Mammary epithelial cell (primary cell): ENCODE measurements around the gene GRAMD1C.

ENCODE experiments used
- CTCF ChIP-seq, 2 donors: IDR thresholded peaks in 1 of 2; conservative IDR thresholded peaks in 1 of 2; 2 replicates each; pipeline ENCODE4 v1.5.1; 2011 to 2012; ENCODE audit warnings: inconsistent platforms in 2 of 2, low read length in 2 of 2, mild to moderate bottlenecking in 2 of 2, control low read depth in 1 of 2, low read depth in 1 of 2; ENCODE audit not compliant: insufficient read depth in 1 of 2; ENCODE audit errors: extremely low read depth in 1 of 2
- EZH2 ChIP-seq: IDR thresholded peaks from 2 replicates; pipeline ENCODE4 v1.6.1; 2012; ENCODE audit warnings: low read length, inconsistent platforms, borderline replicate concordance

DNA sequence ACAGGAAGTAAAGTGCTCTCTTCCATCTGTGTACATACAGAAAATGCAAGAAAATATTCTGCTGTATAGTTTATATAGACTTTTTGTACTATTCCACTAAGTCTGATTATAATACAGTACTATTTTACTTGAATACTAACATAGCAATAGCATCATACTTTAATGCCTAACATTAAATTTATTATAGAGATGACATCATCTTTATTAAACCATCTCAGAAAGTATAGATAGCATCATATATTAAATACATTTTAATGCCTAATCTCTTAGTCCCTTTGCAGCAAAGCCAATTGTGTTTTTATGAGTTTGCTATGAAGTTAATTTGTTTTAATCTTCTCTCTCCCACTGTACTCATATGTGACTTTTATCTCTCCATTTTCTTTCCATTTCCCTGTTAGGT, 69.5 kb downstream of the GRAMD1C start:
- TF ChIP-seq CTCF (conservative IDR thresholded peaks at IDR 0.05 in 1 of 2, IDR thresholded peaks at IDR 0.05 in 1 of 2; ENCODE audit: extremely low read depth in 1 of 2, insufficient read depth in 1 of 2, low read depth in 1 of 2, low read length in 2 of 2) (no peak), EZH2 (no peak)
